Activated naive CD4-positive, alpha-beta T cell treated with anti-CD3 and anti-CD28 coated beads, Interleukin-2, amount 10 ng/mL, durations not matched to agents 7 days and 5 days (primary cell): ENCODE data around the gene ID1.
A peak's percentile ranks its signal among the peaks of the same experiment; 100 is the strongest.
"Not testable (repeated sequence)": the region's sequence is repeated elsewhere in the genome, so short reads cannot be mapped to it uniquely, and the experiment has no call there.

Experiments
- CTCF ChIA-PET: fragments of 350-600 bp; sonication (Branson Sonifier 250); formaldehyde crosslinking; loops from one replicate; lab custom pipeline; 2021; ENCODE audit warnings: antibody characterized with exemption; lab: Charles Lee
- DNase-seq: peaks from one replicate; pipeline ENCODE4 v3.0.0-alpha.2; 2020
- H3K27ac Mint-ChIP-seq: one replicate; pipeline ENCODE4 v1.8.0; 2021; ENCODE audit warnings: mild to moderate bottlenecking, moderate library complexity, mixed read lengths
- H3K27me3 Mint-ChIP-seq: one replicate; pipeline ENCODE4 v1.8.0; 2021; ENCODE audit warnings: mild to moderate bottlenecking, mixed read lengths
- H3K36me3 Mint-ChIP-seq: one replicate; pipeline ENCODE4 v1.8.0; 2021; ENCODE audit warnings: mixed read lengths
- H3K4me1 Mint-ChIP-seq: one replicate; pipeline ENCODE4 v1.8.0; 2021; ENCODE audit warnings: mixed read lengths
- H3K4me3 Mint-ChIP-seq: one replicate; pipeline ENCODE4 v1.8.0; 2021; ENCODE audit warnings: mild to moderate bottlenecking, moderate library complexity, mixed read lengths
- H3K9me3 Mint-ChIP-seq: one replicate; pipeline ENCODE4 v1.8.0; 2021; ENCODE audit warnings: mixed read lengths

ID1 gene

DNA sequence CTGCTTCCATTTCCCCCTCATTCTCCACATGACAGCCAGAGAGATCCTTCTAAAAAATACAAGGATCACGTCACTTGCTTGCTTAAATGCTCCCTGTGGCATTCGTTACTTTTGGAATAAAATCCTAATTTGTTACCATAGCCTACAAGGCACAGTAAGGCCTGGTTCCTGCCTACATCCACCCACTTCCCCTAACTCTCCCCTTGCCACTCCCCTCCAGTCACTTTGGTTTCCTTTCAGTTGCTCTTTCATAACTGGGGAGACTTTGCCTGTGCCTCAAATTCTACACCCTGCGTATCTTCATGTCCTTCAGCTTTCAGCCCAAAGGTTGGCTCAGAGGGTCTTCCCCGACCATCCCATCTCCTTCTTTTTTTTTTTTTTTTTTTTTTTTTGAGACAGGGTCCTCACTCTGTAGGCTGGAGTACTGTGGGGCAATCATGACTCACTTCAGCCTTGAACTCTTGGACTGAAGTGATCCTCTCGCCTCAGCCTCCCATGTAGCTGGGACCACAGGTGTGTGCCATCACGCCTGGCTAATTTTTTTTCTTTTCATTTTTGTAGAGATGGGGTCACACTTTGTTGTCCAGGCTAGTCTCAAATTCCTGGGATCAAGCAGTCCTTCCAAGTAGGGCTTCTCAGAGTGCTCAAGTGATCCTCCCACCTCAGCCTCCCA is 12.5 kb downstream of the ID1 start:
- CTCF ChIA-PET, result interaction anchor here (1.1 to 18.2 kb wide), 2 partner anchors 16 to 52 kb away, joined by 4 to 853 read pairs; no protein-coding TSS in a partner anchor
- DNase-seq, result peak; percentile 35
- H3K27me3 Mint-ChIP-seq, result peaks cover 23% of the 10 kb centered on the region
- H3K4me3 Mint-ChIP-seq, result no peak overlapping the region
- no peaks in the 10 kb centered on the region for H3K9me3 Mint-ChIP-seq
- no peak overlapping the region for H3K27ac Mint-ChIP-seq
- H3K4me1 Mint-ChIP-seq, result peaks cover 9% of the 10 kb centered on the region
- H3K36me3 Mint-ChIP-seq, result no peaks in the 10 kb centered on the region

DNA sequence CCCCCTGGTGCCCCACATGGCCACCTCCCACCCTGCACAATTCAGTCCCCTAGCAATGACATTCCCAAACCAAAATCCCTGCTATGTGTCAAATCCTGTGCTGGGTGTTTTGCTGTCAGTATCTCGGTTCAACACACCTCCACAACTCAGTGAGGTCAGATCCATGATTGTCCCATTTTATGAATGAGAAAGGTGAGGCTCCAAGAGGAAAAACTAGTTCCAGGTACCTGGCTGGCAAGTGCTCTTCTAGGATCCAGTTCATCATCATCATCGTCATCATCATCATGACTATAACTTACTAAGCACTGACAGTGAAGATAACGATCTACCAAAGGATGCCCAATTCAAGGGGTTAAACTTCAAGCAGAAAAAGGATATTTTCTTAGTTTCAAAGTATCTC is 15.2 kb downstream of the ID1 start:
- no peak overlapping the region for H3K27ac Mint-ChIP-seq
- H3K4me3 Mint-ChIP-seq, result no peak overlapping the region
- H3K9me3 Mint-ChIP-seq, result no peaks in the 10 kb centered on the region
- H3K36me3 Mint-ChIP-seq, result no peaks in the 10 kb centered on the region
- peaks cover 17% of the 10 kb centered on the region for H3K27me3 Mint-ChIP-seq
- CTCF ChIA-PET, result no interaction called here
- H3K4me1 Mint-ChIP-seq, result peaks cover 5% of the 10 kb centered on the region
- DNase-seq, result no peak

- CTCF ChIA-PET, result interaction anchor here (0.6 to 1.6 kb wide), 3 partner anchors 10 to 100 kb away, joined by 3 to 5 read pairs (median 3); no protein-coding TSS in a partner anchor
- H3K36me3 Mint-ChIP-seq, H3K4me3 Mint-ChIP-seq, H3K27ac Mint-ChIP-seq, H3K4me1 Mint-ChIP-seq, DNase-seq, H3K9me3 Mint-ChIP-seq: not testable (repeated sequence)
- peaks cover 17% of the 10 kb centered on the region for H3K27me3 Mint-ChIP-seq
These were observed 18.0 kb downstream of the ID1 start for GRCh38 chr20:31623123-31623505.

DNA sequence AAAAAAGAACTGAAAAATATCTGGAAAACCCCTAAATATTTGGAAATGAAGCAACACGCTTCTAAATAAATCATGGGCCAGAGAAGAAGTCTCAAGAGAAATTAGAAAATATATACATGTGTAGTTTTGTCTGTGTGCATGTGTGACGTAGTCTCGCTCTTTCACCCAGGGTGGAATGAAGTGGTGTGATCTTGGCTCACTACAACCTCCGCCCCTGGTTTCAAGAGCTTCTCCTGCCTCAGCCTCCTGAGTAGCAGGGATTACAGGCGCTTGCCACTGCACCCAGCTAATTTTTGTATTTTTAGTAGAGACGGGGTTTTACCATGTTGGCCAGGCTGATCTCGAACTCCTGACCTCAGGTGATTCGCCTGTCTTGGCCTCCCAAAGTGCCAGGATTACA is 21.4 kb downstream of the ID1 start:
- H3K4me3 Mint-ChIP-seq, H3K36me3 Mint-ChIP-seq, H3K27me3 Mint-ChIP-seq, H3K9me3 Mint-ChIP-seq, H3K4me1 Mint-ChIP-seq, CTCF ChIA-PET, H3K27ac Mint-ChIP-seq, DNase-seq: not testable (repeated sequence)

- H3K27me3 Mint-ChIP-seq, CTCF ChIA-PET, H3K27ac Mint-ChIP-seq, DNase-seq, H3K4me1 Mint-ChIP-seq, H3K36me3 Mint-ChIP-seq, H3K4me3 Mint-ChIP-seq, H3K9me3 Mint-ChIP-seq: not testable (repeated sequence)
These were observed 23.0 kb downstream of the ID1 start for GRCh38 chr20:31628057-31628456.

DNA sequence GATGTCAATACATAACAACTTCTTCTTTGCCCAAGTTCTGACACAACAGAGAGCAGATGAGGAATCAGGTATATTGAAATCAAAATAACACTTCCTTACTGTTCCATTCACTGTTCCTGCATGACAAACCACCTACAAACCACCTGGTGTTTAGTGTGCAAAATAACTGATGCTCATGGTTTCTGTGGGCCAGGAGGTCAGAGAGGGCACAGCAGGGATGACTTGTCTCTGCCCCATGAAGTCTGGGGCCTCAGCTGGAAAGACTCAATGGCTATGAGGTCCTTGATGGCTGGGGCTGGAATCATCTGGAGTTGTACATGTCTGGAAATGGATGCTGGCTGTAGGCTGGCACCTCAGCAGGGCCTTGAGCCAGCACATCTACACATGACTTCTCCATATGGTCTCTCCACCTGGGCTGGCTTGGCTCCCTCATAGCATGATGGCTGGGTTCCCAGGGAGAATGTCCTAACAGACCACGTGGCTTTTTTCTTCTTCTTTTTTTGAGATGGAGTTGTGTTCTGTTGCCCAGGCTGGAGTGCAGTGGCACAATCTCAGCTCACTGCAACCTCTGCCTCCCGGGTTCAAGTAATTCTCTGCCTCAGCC is 25.2 kb downstream of the ID1 start:
- Mint-ChIP-seq H3K9me3 (no peaks in the 10 kb centered on the region), H3K27ac (no peak overlapping the region), H3K36me3 (no peaks in the 10 kb centered on the region), H3K4me3 (no peak overlapping the region), H3K4me1 (no peaks in the 10 kb centered on the region), H3K27me3 (no peaks in the 10 kb centered on the region)
- CTCF ChIA-PET, result interaction anchor here (1.0 to 1.7 kb wide), 2 partner anchors 17 to 31 kb away, joined by 3 to 5 read pairs; no protein-coding TSS in a partner anchor
- no peak for DNase-seq

DNA sequence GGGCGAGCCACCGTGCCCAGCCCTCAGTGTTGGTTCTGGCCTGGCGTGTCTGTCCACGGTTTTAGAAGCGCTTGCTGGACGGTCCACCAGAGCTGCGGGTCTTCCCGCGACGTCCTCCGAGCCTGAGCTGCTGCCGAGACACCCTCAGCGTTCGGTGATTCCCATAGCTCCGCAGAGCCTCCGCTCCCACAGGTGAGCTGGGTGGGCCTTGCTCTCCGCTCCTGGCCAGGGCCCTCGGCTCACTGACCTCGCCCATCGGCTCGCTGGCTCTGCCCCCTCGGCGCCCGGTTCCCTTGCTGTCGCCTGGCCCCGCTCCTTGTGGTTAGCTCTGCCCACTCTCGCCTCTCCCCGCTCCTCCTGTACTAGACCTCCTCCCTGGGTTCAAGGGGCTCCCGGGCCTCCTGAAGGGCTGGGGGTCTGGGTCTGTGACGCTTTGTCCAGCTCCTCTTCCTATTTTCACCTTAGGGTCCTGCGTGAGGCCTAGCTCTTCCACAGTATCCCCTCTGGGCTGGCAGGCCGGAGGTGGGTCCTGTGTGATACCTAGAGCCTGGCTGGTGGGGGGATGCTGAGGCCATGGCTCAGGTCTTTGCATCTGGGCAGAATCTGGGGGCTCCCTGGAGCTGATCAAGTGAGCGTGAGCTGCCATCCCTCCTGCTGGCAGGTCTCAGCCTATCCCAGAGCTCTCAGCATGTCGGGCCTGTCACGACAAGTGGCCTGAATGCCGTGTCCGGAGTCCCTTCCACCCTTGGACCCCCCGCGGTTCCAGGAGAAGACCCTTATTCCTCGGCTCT is 27.7 kb downstream of the ID1 start:
- no peaks in the 10 kb centered on the region for H3K4me1 Mint-ChIP-seq
- no peaks in the 10 kb centered on the region for H3K36me3 Mint-ChIP-seq

GRCh38 chr20:31633339-31633914 is 28.3 kb downstream of the ID1 start:
- Mint-ChIP-seq H3K27ac (no peak overlapping the region), H3K27me3 (peaks cover 16% of the 10 kb centered on the region), H3K4me1 (no peaks in the 10 kb centered on the region), H3K4me3 (no peak overlapping the region), H3K9me3 (no peaks in the 10 kb centered on the region), H3K36me3 (no peaks in the 10 kb centered on the region)
- CTCF ChIA-PET, result interaction anchor here (0.8 to 5.1 kb wide), 16 partner anchors 11 to 149 kb away, joined by 3 to 54 read pairs (median 6); partner anchors contain the start of gene TPX2
- DNase-seq, result no peak

More for the DNA sequence above, 27.7 kb downstream of the ID1 start:
- no peak overlapping the region for H3K27ac Mint-ChIP-seq
- H3K27me3 Mint-ChIP-seq, result peaks cover 11% of the 10 kb centered on the region
- no peak overlapping the region for H3K4me3 Mint-ChIP-seq
- CTCF ChIA-PET, result interaction anchor here (0.6 to 5.1 kb wide), 8 partner anchors 12 to 95 kb away, joined by 4 to 54 read pairs (median 5); no protein-coding TSS in a partner anchor
- H3K9me3 Mint-ChIP-seq, result no peaks in the 10 kb centered on the region
- no peak for DNase-seq

DNA sequence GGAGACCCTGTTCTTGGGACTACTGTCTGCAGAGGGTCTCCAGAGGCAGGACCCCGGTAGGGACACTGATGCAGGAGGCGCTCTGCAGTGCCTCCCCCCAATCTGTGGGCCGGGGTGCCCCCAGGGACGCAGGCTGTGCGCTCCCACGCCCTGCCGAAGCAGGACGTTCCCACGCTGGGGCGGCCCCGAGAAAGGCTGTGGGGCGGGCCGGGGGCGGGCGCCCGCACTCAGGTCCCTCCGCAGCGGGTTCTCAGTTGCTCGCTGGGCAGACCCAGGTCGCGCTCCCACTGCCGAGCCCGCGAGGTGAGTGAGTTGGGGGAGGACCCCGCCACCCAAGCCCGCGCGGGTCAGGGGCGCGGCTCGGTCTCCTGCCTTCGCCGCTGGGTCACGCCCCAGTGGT is 32.6 kb downstream of the ID1 start, which contains the start of gene COX4I2:
COX4I2 (plus strand) TSS at position 253 of the 400 bp plus-strand sequence. CDS start 1,106 bp downstream, outside the sequence.
- H3K4me3 Mint-ChIP-seq, result no peak within 1 kb of the TSS
- no peaks in the 10 kb centered on the region for H3K36me3 Mint-ChIP-seq
- peaks cover 6% of the 10 kb centered on the region for H3K4me1 Mint-ChIP-seq
- H3K27ac Mint-ChIP-seq, result no peak within 1 kb of the TSS
- no peaks in the 10 kb centered on the region for H3K9me3 Mint-ChIP-seq
- peaks cover 52% of the 10 kb centered on the region for H3K27me3 Mint-ChIP-seq
- CTCF ChIA-PET, result no interaction called here
- DNase-seq, result no peak

- Mint-ChIP-seq H3K27ac (no peak overlapping the region), H3K36me3 (no peaks in the 10 kb centered on the region), H3K27me3 (peaks cover 59% of the 10 kb centered on the region), H3K9me3 (no peaks in the 10 kb centered on the region), H3K4me1 (peaks cover 12% of the 10 kb centered on the region), H3K4me3 (no peak overlapping the region)
- no peak for DNase-seq
- CTCF ChIA-PET, result interaction anchor here (1.8 to 1.9 kb wide), 2 partner anchors 23 to 86 kb away, joined by 5 to 7 read pairs; no protein-coding TSS in a partner anchor
These were observed 33.2 kb downstream of the ID1 start for GRCh38 chr20:31638317-31638716.

DNA sequence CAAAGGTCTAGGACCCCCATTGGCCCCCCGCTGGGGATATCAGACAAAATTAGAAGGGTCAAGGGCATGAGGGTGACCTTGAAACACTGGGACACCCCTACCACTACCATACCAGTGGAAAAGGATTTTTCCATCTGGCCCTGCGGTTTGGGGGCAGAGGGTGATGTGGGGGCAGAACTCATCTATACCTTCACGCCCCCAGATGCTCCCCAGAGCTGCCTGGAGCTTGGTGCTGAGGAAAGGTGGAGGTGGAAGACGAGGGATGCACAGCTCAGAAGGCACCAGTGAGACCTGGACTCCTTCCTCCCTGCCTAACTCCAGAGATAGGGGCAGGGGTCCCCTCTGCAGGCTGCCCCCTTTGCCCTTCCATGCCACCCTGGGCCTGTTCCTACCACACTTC is 33.7 kb downstream of the ID1 start:
- CTCF ChIA-PET, result interaction anchor here (1.8 to 1.9 kb wide), 2 partner anchors 22 to 85 kb away, joined by 5 to 7 read pairs; no protein-coding TSS in a partner anchor
- no peak for DNase-seq
- no peak overlapping the region for H3K4me3 Mint-ChIP-seq
- H3K27ac Mint-ChIP-seq, result no peak overlapping the region
- H3K9me3 Mint-ChIP-seq, result no peaks in the 10 kb centered on the region
- no peaks in the 10 kb centered on the region for H3K36me3 Mint-ChIP-seq
- H3K27me3 Mint-ChIP-seq, result peaks cover 61% of the 10 kb centered on the region
- peaks cover 12% of the 10 kb centered on the region for H3K4me1 Mint-ChIP-seq

DNA sequence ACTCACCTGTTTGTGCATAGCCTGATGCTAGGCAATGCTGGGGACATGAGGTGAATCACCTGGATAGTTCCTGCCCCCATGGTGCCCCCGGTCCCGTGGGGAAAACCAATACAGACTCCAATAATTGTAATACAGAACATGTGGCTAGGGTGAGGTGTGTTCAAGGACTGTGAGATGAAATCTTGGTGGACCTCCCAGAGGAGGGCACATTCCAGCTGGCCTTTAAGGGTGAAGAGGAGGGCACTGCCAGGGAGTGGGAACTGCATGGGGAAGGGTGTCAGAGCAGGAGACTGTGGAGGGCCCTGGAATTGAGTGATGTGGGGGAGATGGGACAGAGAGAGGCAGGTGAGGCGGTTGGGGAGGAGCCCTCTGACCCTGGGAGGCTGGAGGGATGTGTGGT is 35.2 kb downstream of the ID1 start:
- Mint-ChIP-seq H3K27me3 (peaks cover 69% of the 10 kb centered on the region), H3K36me3 (no peaks in the 10 kb centered on the region), H3K27ac (no peak overlapping the region), H3K9me3 (no peaks in the 10 kb centered on the region), H3K4me1 (peaks cover 12% of the 10 kb centered on the region), H3K4me3 (no peak overlapping the region)
- CTCF ChIA-PET, result interaction anchor here (1.8 kb wide), 1 partner anchor 21 kb away, joined by 7 read pairs; no protein-coding TSS in a partner anchor
- no peak for DNase-seq

DNA sequence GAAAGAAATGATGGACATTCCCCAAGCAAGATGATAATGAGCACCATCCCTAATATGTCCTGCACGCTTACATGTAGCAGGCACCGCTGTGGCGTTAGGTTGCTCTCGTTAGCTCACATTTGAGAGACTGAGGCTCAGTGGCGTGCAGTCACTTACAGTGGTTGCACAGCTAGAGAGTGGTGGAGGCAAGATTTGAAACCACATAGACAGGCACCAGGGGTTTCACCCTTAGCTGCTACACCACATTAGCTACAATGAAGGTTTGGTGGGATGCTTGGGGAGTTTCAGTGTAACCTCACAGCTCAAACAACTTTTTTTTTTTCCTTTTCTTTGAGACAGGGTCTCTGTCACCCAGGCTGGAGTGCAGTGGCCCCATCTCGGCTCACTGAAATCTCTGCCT is 36.3 kb downstream of the ID1 start:
- no peak overlapping the region for H3K27ac Mint-ChIP-seq

More for the DNA sequence above, 36.3 kb downstream of the ID1 start:
- no peaks in the 10 kb centered on the region for H3K36me3 Mint-ChIP-seq
- no peak for DNase-seq
- peaks cover 74% of the 10 kb centered on the region for H3K27me3 Mint-ChIP-seq
- no peaks in the 10 kb centered on the region for H3K9me3 Mint-ChIP-seq
- CTCF ChIA-PET, result interaction anchor here (1.8 kb wide), 1 partner anchor 20 kb away, joined by 7 read pairs; no protein-coding TSS in a partner anchor
- H3K4me3 Mint-ChIP-seq, result no peak overlapping the region
- peaks cover 12% of the 10 kb centered on the region for H3K4me1 Mint-ChIP-seq
